NB4 (cell line): ENCODE data around the gene EVA1C.

Source experiments
- CTCF ChIP-seq: IDR thresholded peaks from one replicate; pipeline ENCODE4 v1.5.1; 2012; ENCODE audit warnings: low read depth, low read length
- POLR2A ChIP-seq: IDR thresholded peaks from 2 replicates; pipeline ENCODE4 v1.6.1; 2011; ENCODE audit warnings: mild to moderate bottlenecking; ENCODE audit not compliant: insufficient read length; ENCODE audit errors: extremely low read depth

- TF ChIP-seq CTCF: no peak
- TF ChIP-seq POLR2A: no peak
Measured at GRCh38 chr21:32523988-32524719, 111.6 kb downstream of the EVA1C start.
